K562 treated with DMSO at 1 percent for 48 hours (cell line): ENCODE results near the gene AKR1C8. TPM values are rescaled to one million over a fixed set of nuclear protein-coding genes. Genes with fewer than 3 reads are reported as not detected.

Experiments used
- total RNA-seq: library from RNA; unstranded; fragments of 300-600 nt; gene quantifications from 2 replicates; pipeline ENCODE4 v1.2.3, GENCODE V29; 2022; ENCODE audit warnings: low replicate concordance; ENCODE audit errors: extremely low read depth

AKR1C8 gene
- not detected in 2 replicates for total RNA-seq

GRCh38 chr10:5184987-5185775 lies at the start of gene AKR1C8:
TSS of gene AKR1C8 (minus strand) at chr10:5185150. CDS start at chr10:5185104, 46 bp downstream.

DNA sequence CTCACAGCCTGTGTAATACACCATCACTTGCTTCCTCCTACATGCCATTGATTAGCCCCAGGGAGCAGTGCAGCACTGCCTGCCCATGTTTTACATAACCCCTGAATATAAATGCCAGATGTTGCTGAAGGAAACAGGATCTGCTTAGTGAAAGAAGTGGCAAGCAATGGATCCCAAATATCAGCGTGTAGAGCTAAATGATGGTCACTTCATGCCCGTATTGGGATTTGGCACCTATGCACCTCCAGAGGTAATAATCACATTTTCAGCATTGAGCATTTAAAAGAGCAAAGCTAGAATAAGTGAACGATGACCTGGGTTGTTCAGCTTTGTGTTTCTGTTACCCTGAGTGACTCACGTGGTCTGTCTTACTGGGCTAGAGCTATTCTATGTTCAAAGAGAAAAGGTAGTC lies 11.8 kb upstream of the AKR1C8 start, which contains the start of gene AKR1C4:
Gene AKR1C4, plus strand, starts transcription at position 136 of the 412 bp plus-strand sequence. Its CDS starts 31 bp downstream, at position 167.

Other genes with a start within 250 kb of the AKR1C8 start
- not detected in 2 replicates for gene AKR1C1, start 221.7 kb downstream of the AKR1C8 start, total RNA-seq
- gene AKR1C2, start 181.3 kb downstream of the AKR1C8 start, total RNA-seq = 129 TPM in 1 of 2 replicates, not detected in the other
- gene AKR1C3, start 90.7 kb downstream of the AKR1C8 start, total RNA-seq = not detected in 2 replicates
- gene AKR1C4, start 11.7 kb upstream of the AKR1C8 start, total RNA-seq = not detected in 2 replicates
- not detected in 2 replicates for gene UCN3, start 179.8 kb upstream of the AKR1C8 start, total RNA-seq
- not detected in 2 replicates for gene TUBAL3, start 219.7 kb upstream of the AKR1C8 start, total RNA-seq
- 108 TPM in 1 of 2 replicates, not detected in the other for gene NET1, start 227.4 kb upstream of the AKR1C8 start, total RNA-seq